Neural cell (in vitro differentiated cells): ENCODE measurements around the gene TRAPPC2.

Experiments
- CTCF ChIP-seq: fragments of 450-650 bp; IDR thresholded peaks from 2 replicates; pipeline ENCODE4 v1.5.1; 2014; ENCODE audit warnings: antibody characterized with exemption, mild to moderate bottlenecking, moderate library complexity; ENCODE audit not compliant: poor library complexity, severe bottlenecking
- EP300 ChIP-seq: fragments of 450-650 bp; conservative IDR thresholded peaks from 2 replicates; pipeline ENCODE4 v1.6.1; 2014; ENCODE audit warnings: antibody characterized with exemption, mild to moderate bottlenecking, moderate library complexity; ENCODE audit not compliant: poor library complexity, severe bottlenecking
- EZH2 ChIP-seq: fragments of 200-600, 300-800 bp; shearing (Covaris generic), sonication (generic); IDR thresholded peaks from 2 replicates; pipeline ENCODE4 v1.6.1; 2014; ENCODE audit warnings: antibody characterized with exemption, low read length, borderline replicate concordance, mild to moderate bottlenecking; ENCODE audit not compliant: insufficient read depth, poor library complexity, severe bottlenecking
- MXI1 ChIP-seq: fragments of 450-650 bp; conservative IDR thresholded peaks from 2 replicates; pipeline ENCODE4 v1.6.1; 2014; ENCODE audit warnings: antibody characterized with exemption, mild to moderate bottlenecking; ENCODE audit not compliant: poor library complexity, severe bottlenecking
- POLR2AphosphoS5 ChIP-seq: IDR thresholded peaks from 2 replicates; pipeline ENCODE4 v1.6.1; 2012
- RAD21 ChIP-seq: fragments of 450-650 bp; conservative IDR thresholded peaks from 2 replicates; pipeline ENCODE4 v1.6.1; 2014; ENCODE audit warnings: antibody characterized with exemption, mild to moderate bottlenecking, moderate library complexity
- REST ChIP-seq: IDR thresholded peaks from 2 replicates; pipeline ENCODE4 v1.6.1; 2012; ENCODE audit warnings: borderline replicate concordance
- SMC3 ChIP-seq: fragments of 450-650 bp; conservative IDR thresholded peaks from 2 replicates; pipeline ENCODE4 v1.6.1; 2014; ENCODE audit warnings: antibody characterized with exemption, mild to moderate bottlenecking, moderate library complexity; ENCODE audit not compliant: poor library complexity
- TAF1 ChIP-seq: IDR thresholded peaks from 2 replicates; pipeline ENCODE4 v1.6.1; 2012; ENCODE audit warnings: low read depth

GRCh38 chrX:13699183-13699826 lies 35.1 kb downstream of the TRAPPC2 start:
- no peak for TF ChIP-seq POLR2AphosphoS5
- no peak for TF ChIP-seq CTCF
- TF ChIP-seq EP300, result no peak
- no peak for TF ChIP-seq TAF1
- no peak for TF ChIP-seq REST
- TF ChIP-seq SMC3, result no peak
- no peak for TF ChIP-seq EZH2
- TF ChIP-seq RAD21, result no peak
- TF ChIP-seq MXI1, result no peak
